ENCODE data around the gene ASB10.

ASB10 gene

GRCh38 chr7:151204383-151205032, 17.5 kb upstream of the ASB10 start:
- Histone ChIP-seq H3K27ac (ENCODE audit: low read depth, low read length) (no peak overlapping the region), H3K4me2 (ENCODE audit: low read depth, low read length, poor library complexity, severe bottlenecking) (no peak overlapping the region), H4K20me1 (ENCODE audit: low read depth, low read length) (no peaks in the 10 kb centered on the region), H3K9ac (ENCODE audit: low read length) (no peak overlapping the region), H3K9me3 (ENCODE audit: insufficient read depth, low read length) (no peaks in the 10 kb centered on the region), H2AFZ (ENCODE audit: low read depth, low read length, severe bottlenecking) (no peak overlapping the region), H3K9me2 (replicated peaks; ENCODE audit: insufficient read depth, low read length) (no peaks in the 10 kb centered on the region), H3K27me3 (ENCODE audit: low read length) (no peaks in the 10 kb centered on the region), H3K36me3 (ENCODE audit: low read length) (no peaks in the 10 kb centered on the region), H3K79me2 (ENCODE audit: insufficient read depth, low read length) (no peaks in the 10 kb centered on the region), H3F3A (ENCODE audit: insufficient read depth) (no peaks in the 10 kb centered on the region), H3K4me3 (ENCODE audit: insufficient read depth, low read length, poor library complexity, severe bottlenecking) (no peak overlapping the region)
- no peak for TF ChIP-seq CTCF (IDR thresholded peaks at IDR 0.05; ENCODE audit: insufficient read depth, low read length, poor library complexity, severe bottlenecking)
- no peak for TF ChIP-seq EZH2phosphoT487 (conservative IDR thresholded peaks at IDR 0.05; ENCODE audit: low read length)

- no peaks in the 10 kb centered on the region for H3K79me2 ChIP-seq (ENCODE audit: insufficient read depth, low read length)
- H3K9me2 ChIP-seq (replicated peaks; ENCODE audit: insufficient read depth, low read length), result no peaks in the 10 kb centered on the region
- no peaks in the 10 kb centered on the region for H3K9me3 ChIP-seq (ENCODE audit: insufficient read depth, low read length)
- no peaks in the 10 kb centered on the region for H3K36me3 ChIP-seq (ENCODE audit: low read length)
- H3K4me3 ChIP-seq (ENCODE audit: insufficient read depth, low read length, poor library complexity, severe bottlenecking), result no peak overlapping the region
- TF ChIP-seq CTCF (IDR thresholded peaks at IDR 0.05; ENCODE audit: insufficient read depth, low read length, poor library complexity, severe bottlenecking) (no peak), EZH2phosphoT487 (conservative IDR thresholded peaks at IDR 0.05; ENCODE audit: low read length) (no peak)
- no peak overlapping the region for H3K27ac ChIP-seq (ENCODE audit: low read depth, low read length)
- no peaks in the 10 kb centered on the region for H3F3A ChIP-seq (ENCODE audit: insufficient read depth)
- H3K27me3 ChIP-seq (ENCODE audit: low read length), result no peaks in the 10 kb centered on the region
- H4K20me1 ChIP-seq (ENCODE audit: low read depth, low read length), result no peaks in the 10 kb centered on the region
- no peak overlapping the region for H3K9ac ChIP-seq (ENCODE audit: low read length)
- no peak overlapping the region for H3K4me2 ChIP-seq (ENCODE audit: low read depth, low read length, poor library complexity, severe bottlenecking)
- H2AFZ ChIP-seq (ENCODE audit: low read depth, low read length, severe bottlenecking), result no peak overlapping the region
These were observed 15.8 kb upstream of the ASB10 start for GRCh38 chr7:151202836-151203235.

- H3K36me3 ChIP-seq (ENCODE audit: low read length), result no peaks in the 10 kb centered on the region
- no peak overlapping the region for H2AFZ ChIP-seq (ENCODE audit: low read depth, low read length, severe bottlenecking)
- no peak overlapping the region for H3K9ac ChIP-seq (ENCODE audit: low read length)
- H3K4me3 ChIP-seq (ENCODE audit: insufficient read depth, low read length, poor library complexity, severe bottlenecking), result no peak overlapping the region
- no peaks in the 10 kb centered on the region for H3K9me2 ChIP-seq (replicated peaks; ENCODE audit: insufficient read depth, low read length)
- H3K27ac ChIP-seq (ENCODE audit: low read depth, low read length), result no peak overlapping the region
- no peaks in the 10 kb centered on the region for H4K20me1 ChIP-seq (ENCODE audit: low read depth, low read length)
- no peaks in the 10 kb centered on the region for H3K27me3 ChIP-seq (ENCODE audit: low read length)
- no peaks in the 10 kb centered on the region for H3K9me3 ChIP-seq (ENCODE audit: insufficient read depth, low read length)
- no peaks in the 10 kb centered on the region for H3F3A ChIP-seq (ENCODE audit: insufficient read depth)
- no peak overlapping the region for H3K4me2 ChIP-seq (ENCODE audit: low read depth, low read length, poor library complexity, severe bottlenecking)
- TF ChIP-seq EZH2phosphoT487 (conservative IDR thresholded peaks at IDR 0.05; ENCODE audit: low read length) (no peak), CTCF (IDR thresholded peaks at IDR 0.05; ENCODE audit: insufficient read depth, low read length, poor library complexity, severe bottlenecking) (no peak)
- H3K79me2 ChIP-seq (ENCODE audit: insufficient read depth, low read length), result no peaks in the 10 kb centered on the region
These were observed 14.7 kb upstream of the ASB10 start for GRCh38 chr7:151201751-151202150.

All from SU-DHL-6 (cell line).